WTC11 (cell line): ENCODE measurements around the gene APOL3. TPM values are rescaled to one million over a fixed set of nuclear protein-coding genes. Genes with fewer than 3 reads are reported as not detected.

Experiments used
- ATAC-seq: fragments of 200-7000 bp; cut with Tn5 transposase; 2 replicates; pipeline ENCODE4 v1.10.0; 2021; ENCODE audit warnings: mild to moderate bottlenecking, moderate library complexity
- CTCF ChIA-PET: fragments of 300-600 bp; sonication (Branson Sonifier 250); formaldehyde crosslinking; loops from one replicate; lab custom pipeline; 2021; ENCODE audit warnings: antibody characterized with exemption; lab: Charles Lee
- POLR2A ChIA-PET: fragments of 350-600 bp; sonication (Branson Sonifier 250); formaldehyde crosslinking; loops from one replicate; lab custom pipeline; 2021; ENCODE audit warnings: antibody characterized with exemption; lab: Charles Lee
- DNase-seq: peaks from one replicate; pipeline ENCODE4 v3.0.0; 2021; ENCODE audit warnings: low spot score
- H3K27ac Mint-ChIP-seq: 2 replicates; pipeline ENCODE4 v1.8.0; 2021; ENCODE audit warnings: mixed read lengths
- H3K27me3 Mint-ChIP-seq: 2 replicates; pipeline ENCODE4 v1.8.0; 2021; ENCODE audit warnings: low read depth, mild to moderate bottlenecking, moderate library complexity, mixed read lengths
- H3K36me3 Mint-ChIP-seq: 2 replicates; pipeline ENCODE4 v1.8.0; 2021; ENCODE audit warnings: mixed read lengths
- H3K4me1 Mint-ChIP-seq: 2 replicates; pipeline ENCODE4 v1.8.0; 2022; ENCODE audit warnings: mixed read lengths
- H3K4me3 Mint-ChIP-seq: 2 replicates; pipeline ENCODE4 v1.8.0; 2021; ENCODE audit warnings: mild to moderate bottlenecking, moderate library complexity, mixed read lengths
- H3K9me3 Mint-ChIP-seq: 2 replicates; pipeline ENCODE4 v1.8.0; 2021; ENCODE audit warnings: mixed read lengths
- ATF1 ChIP-seq: sonication (generic); formaldehyde crosslinking; IDR thresholded peaks from 2 replicates; pipeline ENCODE4 v1.8.1; 2023; ENCODE audit warnings: mild to moderate bottlenecking, moderate library complexity, missing genetic modification reagents
- ATF2 ChIP-seq: sonication (generic); formaldehyde crosslinking; IDR thresholded peaks from 2 replicates; pipeline ENCODE4 v1.8.1; 2022; ENCODE audit warnings: low read depth, missing genetic modification reagents, borderline replicate concordance
- E2F4 ChIP-seq: sonication (generic); formaldehyde crosslinking; IDR thresholded peaks from 2 replicates; pipeline ENCODE4 v1.8.1; 2022; ENCODE audit warnings: low read depth, mild to moderate bottlenecking, moderate library complexity, missing genetic modification reagents, borderline replicate concordance
- ETV6 ChIP-seq: sonication (generic); formaldehyde crosslinking; IDR thresholded peaks from 2 replicates; pipeline ENCODE4 v1.8.1; 2022; ENCODE audit warnings: mild to moderate bottlenecking, missing genetic modification reagents
- FOXK1 ChIP-seq: sonication (generic); formaldehyde crosslinking; IDR thresholded peaks from 2 replicates; pipeline ENCODE4 v1.8.0; 2022; ENCODE audit warnings: mild to moderate bottlenecking, moderate library complexity, missing genetic modification reagents
- GABPB1 ChIP-seq: sonication (generic); formaldehyde crosslinking; IDR thresholded peaks from 2 replicates; pipeline ENCODE4 v1.8.1; 2023; ENCODE audit warnings: mild to moderate bottlenecking, missing genetic modification reagents
- JAZF1 ChIP-seq: fragments of 250-450 bp; sonication (Bioruptor Pico); IDR thresholded peaks from 2 replicates; pipeline ENCODE4 v1.9.0; 2021; ENCODE audit warnings: moderate library complexity, mild to moderate bottlenecking, inconsistent platforms
- PREB ChIP-seq: sonication (generic); formaldehyde crosslinking; IDR thresholded peaks from 2 replicates; pipeline ENCODE4 v1.8.1; 2022; ENCODE audit warnings: mild to moderate bottlenecking, missing genetic modification reagents, moderate library complexity, borderline replicate concordance
- PRRX2 ChIP-seq: fragments of 250-450 bp; sonication (Bioruptor Pico); IDR thresholded peaks from 2 replicates; pipeline ENCODE4 v1.8.0; 2021; ENCODE audit warnings: mild to moderate bottlenecking
- RELA ChIP-seq: sonication (generic); formaldehyde crosslinking; IDR thresholded peaks from 2 replicates; pipeline ENCODE4 v1.8.1; 2022; ENCODE audit warnings: missing genetic modification reagents, mild to moderate bottlenecking, borderline replicate concordance
- SMAD4 ChIP-seq: sonication (generic); formaldehyde crosslinking; IDR thresholded peaks from 2 replicates; pipeline ENCODE4 v1.8.0; 2022; ENCODE audit warnings: mild to moderate bottlenecking, missing genetic modification reagents
- TEAD1 ChIP-seq: sonication (generic); formaldehyde crosslinking; IDR thresholded peaks from 2 replicates; pipeline ENCODE4 v1.8.0; 2022; ENCODE audit warnings: mild to moderate bottlenecking, missing genetic modification reagents
- TEAD4 ChIP-seq: sonication (generic); formaldehyde crosslinking; IDR thresholded peaks from 2 replicates; pipeline ENCODE4 v1.8.0; 2022; ENCODE audit warnings: mild to moderate bottlenecking, missing genetic modification reagents
- ZNF138 ChIP-seq: sonication (generic); formaldehyde crosslinking; conservative IDR thresholded peaks from 2 replicates; pipeline ENCODE4 v1.8.1; 2022; ENCODE audit warnings: mild to moderate bottlenecking, moderate library complexity, missing genetic modification reagents
- ZNF532 ChIP-seq: fragments of 250-450 bp; sonication (Bioruptor Pico); IDR thresholded peaks from 2 replicates; pipeline ENCODE4 v1.9.0; 2021; ENCODE audit warnings: mild to moderate bottlenecking, borderline replicate concordance
- total RNA-seq: library from RNA; stranded (reverse); gene quantifications from 3 replicates; pipeline ENCODE4 v1.2.3, GENCODE V29; 2021
- TF ChIP-seq, protein P1 (sequence below): sonication (generic); formaldehyde crosslinking; IDR thresholded peaks from 2 replicates; pipeline ENCODE4 v1.8.1; 2023; ENCODE audit warnings: mild to moderate bottlenecking, missing genetic modification reagents
- TF ChIP-seq, protein P2 (sequence below): sonication (generic); formaldehyde crosslinking; IDR thresholded peaks from 2 replicates; pipeline ENCODE4 v1.8.1; 2023; ENCODE audit warnings: mild to moderate bottlenecking, missing genetic modification reagents, moderate library complexity

The APOL3 gene
- total RNA-seq, 1 experiment from 2014 or later, result 0.26 TPM

DNA sequence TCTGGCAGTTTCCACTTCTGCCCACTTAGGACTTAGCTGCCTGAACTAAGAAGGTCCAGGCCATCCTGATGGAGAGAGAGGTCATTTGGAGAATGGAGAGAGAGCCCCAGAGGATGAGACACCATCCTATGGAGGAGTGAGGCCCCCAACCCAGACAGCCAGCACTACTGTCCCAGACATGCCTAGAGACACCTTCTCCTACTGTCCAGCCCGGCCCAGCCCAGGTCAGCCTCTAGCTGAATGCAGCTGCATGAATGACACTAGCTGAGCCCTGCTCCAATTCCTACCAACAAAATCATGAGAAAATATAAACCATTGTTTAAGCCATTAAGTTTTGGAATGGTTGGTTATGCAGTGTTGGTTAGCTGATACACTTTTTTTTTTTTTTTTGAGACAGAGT is 47.4 kb downstream of the APOL3 start:
- DNase-seq, result no peak
- TF ChIP-seq ATF1 (CRISPR knock-in tag) (no peak), FOXK1 (CRISPR knock-in tag) (no peak), ZNF532 (no peak), PREB (no peak), ZNF138 (CRISPR knock-in tag) (no peak), PRRX2 (CRISPR knock-in tag) (no peak), E2F4 (CRISPR knock-in tag) (no peak), SMAD4 (CRISPR knock-in tag) (no peak), RELA (no peak), ETV6 (CRISPR knock-in tag) (no peak), GABPB1 (CRISPR knock-in tag) (no peak), TEAD4 (CRISPR knock-in tag) (no peak), TEAD1 (no peak), JAZF1 (CRISPR knock-in tag) (no peak), ATF2 (no peak)
- TF ChIP-seq, protein P1, sequence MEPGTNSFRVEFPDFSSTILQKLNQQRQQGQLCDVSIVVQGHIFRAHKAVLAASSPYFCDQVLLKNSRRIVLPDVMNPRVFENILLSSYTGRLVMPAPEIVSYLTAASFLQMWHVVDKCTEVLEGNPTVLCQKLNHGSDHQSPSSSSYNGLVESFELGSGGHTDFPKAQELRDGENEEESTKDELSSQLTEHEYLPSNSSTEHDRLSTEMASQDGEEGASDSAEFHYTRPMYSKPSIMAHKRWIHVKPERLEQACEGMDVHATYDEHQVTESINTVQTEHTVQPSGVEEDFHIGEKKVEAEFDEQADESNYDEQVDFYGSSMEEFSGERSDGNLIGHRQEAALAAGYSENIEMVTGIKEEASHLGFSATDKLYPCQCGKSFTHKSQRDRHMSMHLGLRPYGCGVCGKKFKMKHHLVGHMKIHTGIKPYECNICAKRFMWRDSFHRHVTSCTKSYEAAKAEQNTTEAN (CRISPR knock-in tag), result no peak
- TF ChIP-seq, protein P2, sequence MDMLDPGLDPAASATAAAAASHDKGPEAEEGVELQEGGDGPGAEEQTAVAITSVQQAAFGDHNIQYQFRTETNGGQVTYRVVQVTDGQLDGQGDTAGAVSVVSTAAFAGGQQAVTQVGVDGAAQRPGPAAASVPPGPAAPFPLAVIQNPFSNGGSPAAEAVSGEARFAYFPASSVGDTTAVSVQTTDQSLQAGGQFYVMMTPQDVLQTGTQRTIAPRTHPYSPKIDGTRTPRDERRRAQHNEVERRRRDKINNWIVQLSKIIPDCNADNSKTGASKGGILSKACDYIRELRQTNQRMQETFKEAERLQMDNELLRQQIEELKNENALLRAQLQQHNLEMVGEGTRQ (CRISPR knock-in tag), result no peak
- TF ChIP-seq, all 79 proteins: peak for 0
- Mint-ChIP-seq H3K27me3 (no peaks in the 10 kb centered on the region), H3K4me3 (no peak overlapping the region), H3K9me3 (no peaks in the 10 kb centered on the region), H3K27ac (no peak overlapping the region), H3K4me1 (peaks cover 3% of the 10 kb centered on the region), H3K36me3 (no peaks in the 10 kb centered on the region)
- ChIA-PET CTCF (interaction anchor here (0.6 to 1.3 kb wide), 3 partner anchors 11 to 183 kb away, joined by 3 to 4 read pairs (median 3); no protein-coding TSS in a partner anchor), POLR2A (no interaction called here)
- ATAC-seq, result no peak
